ENCODE data around the gene ZNF423. TPM values are rescaled to one million over a fixed set of nuclear protein-coding genes. Genes with fewer than 3 reads are reported as not detected.

Gene ZNF423
- total RNA-seq, 1 donor from 2014 or later = 0.69 TPM

GRCh38 chr16:49462362-49462988 lies 393.4 kb downstream of the ZNF423 start:
- DNase-seq (ENCODE audit: low read depth) = no peak
- H3K4me3 ChIP-seq (ENCODE audit: low read depth, low read length) = no peak overlapping the region
- no peak for TF ChIP-seq CTCF (conservative IDR thresholded peaks at IDR 0.05; ENCODE audit: low read depth, low read length)

GRCh38 chr16:49461517-49461951 lies 394.4 kb downstream of the ZNF423 start:
- no peak for TF ChIP-seq CTCF (conservative IDR thresholded peaks at IDR 0.05; ENCODE audit: low read depth, low read length)
- no peak overlapping the region for H3K4me3 ChIP-seq (ENCODE audit: low read depth, low read length)
- DNase-seq (ENCODE audit: low read depth) = no peak

- TF ChIP-seq CTCF (conservative IDR thresholded peaks at IDR 0.05; ENCODE audit: low read depth, low read length) = no peak
- H3K4me3 ChIP-seq (ENCODE audit: low read depth, low read length) = no peak overlapping the region
- DNase-seq (ENCODE audit: low read depth) = no peak
These were observed 395.0 kb downstream of the ZNF423 start for GRCh38 chr16:49460786-49461470.

- H3K4me3 ChIP-seq (ENCODE audit: low read depth, low read length) = no peak overlapping the region
- no peak for DNase-seq (ENCODE audit: low read depth)
- TF ChIP-seq CTCF (conservative IDR thresholded peaks at IDR 0.05; ENCODE audit: low read depth, low read length) = no peak
These were observed 395.8 kb downstream of the ZNF423 start for GRCh38 chr16:49459953-49460735.

- no peak for TF ChIP-seq CTCF (conservative IDR thresholded peaks at IDR 0.05; ENCODE audit: low read depth, low read length)
- no peak for DNase-seq (ENCODE audit: low read depth)
- H3K4me3 ChIP-seq (ENCODE audit: low read depth, low read length) = no peak overlapping the region
These were observed 397.1 kb downstream of the ZNF423 start for GRCh38 chr16:49458656-49459445.

- DNase-seq (ENCODE audit: low read depth) = no peak
- no peak overlapping the region for H3K4me3 ChIP-seq (ENCODE audit: low read depth, low read length)
- TF ChIP-seq CTCF (conservative IDR thresholded peaks at IDR 0.05; ENCODE audit: low read depth, low read length) = no peak
These were observed 397.7 kb downstream of the ZNF423 start for GRCh38 chr16:49458243-49458642.
